Panc1 (cell line): Measurements from ENCODE around the gene AKAP10.

Experiments used
- POLR2AphosphoS5 ChIP-seq: IDR thresholded peaks from 2 replicates; pipeline ENCODE4 v1.6.1; 2012; ENCODE audit warnings: mild to moderate bottlenecking, low read depth, low read length, moderate library complexity
- TCF7L2 ChIP-seq: IDR thresholded peaks from 2 replicates; pipeline ENCODE4 v1.6.1; 2011; ENCODE audit warnings: mild to moderate bottlenecking, low read depth, low read length, inconsistent platforms
- TF ChIP-seq, protein P1 (sequence below): fragments of 450-650 bp; IDR thresholded peaks from 2 replicates; pipeline ENCODE4 v1.5.1; 2017; ENCODE audit warnings: mild to moderate bottlenecking
- TF ChIP-seq, protein P2 (sequence below), 2 experiments: IDR thresholded peaks; 2 replicates each; pipeline ENCODE4 v1.6.1; 2011 to 2012; ENCODE audit warnings: low read depth in 2 of 2, control low read depth in 1 of 2, low read length in 1 of 2, mild to moderate bottlenecking in 1 of 2, moderate library complexity in 1 of 2; ENCODE audit not compliant: insufficient read depth in 1 of 2

DNA sequence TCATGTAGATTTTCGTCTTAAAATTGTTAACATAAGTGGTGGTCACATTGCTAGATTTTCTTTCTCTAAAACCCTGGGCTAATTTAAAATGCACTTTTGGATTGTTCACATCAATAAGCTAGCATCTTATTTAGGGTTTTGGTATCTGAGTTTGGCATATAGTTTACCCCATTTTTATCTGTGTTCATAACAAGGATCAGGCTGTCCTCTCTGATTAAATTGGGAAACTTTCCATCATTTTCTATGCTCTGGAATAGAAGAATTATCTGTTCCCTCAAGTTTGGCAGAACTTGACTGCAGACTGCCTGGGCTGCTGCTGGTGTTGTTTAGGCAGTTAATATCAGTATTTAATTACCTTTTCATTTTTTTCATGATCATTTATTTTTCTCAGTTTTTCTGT, 33.3 kb upstream of the AKAP10 start:
- TF ChIP-seq, protein P1, sequence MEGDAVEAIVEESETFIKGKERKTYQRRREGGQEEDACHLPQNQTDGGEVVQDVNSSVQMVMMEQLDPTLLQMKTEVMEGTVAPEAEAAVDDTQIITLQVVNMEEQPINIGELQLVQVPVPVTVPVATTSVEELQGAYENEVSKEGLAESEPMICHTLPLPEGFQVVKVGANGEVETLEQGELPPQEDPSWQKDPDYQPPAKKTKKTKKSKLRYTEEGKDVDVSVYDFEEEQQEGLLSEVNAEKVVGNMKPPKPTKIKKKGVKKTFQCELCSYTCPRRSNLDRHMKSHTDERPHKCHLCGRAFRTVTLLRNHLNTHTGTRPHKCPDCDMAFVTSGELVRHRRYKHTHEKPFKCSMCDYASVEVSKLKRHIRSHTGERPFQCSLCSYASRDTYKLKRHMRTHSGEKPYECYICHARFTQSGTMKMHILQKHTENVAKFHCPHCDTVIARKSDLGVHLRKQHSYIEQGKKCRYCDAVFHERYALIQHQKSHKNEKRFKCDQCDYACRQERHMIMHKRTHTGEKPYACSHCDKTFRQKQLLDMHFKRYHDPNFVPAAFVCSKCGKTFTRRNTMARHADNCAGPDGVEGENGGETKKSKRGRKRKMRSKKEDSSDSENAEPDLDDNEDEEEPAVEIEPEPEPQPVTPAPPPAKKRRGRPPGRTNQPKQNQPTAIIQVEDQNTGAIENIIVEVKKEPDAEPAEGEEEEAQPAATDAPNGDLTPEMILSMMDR = no peak
- TF ChIP-seq TCF7L2 (no peak), POLR2AphosphoS5 (no peak)
- TF ChIP-seq, protein P2, sequence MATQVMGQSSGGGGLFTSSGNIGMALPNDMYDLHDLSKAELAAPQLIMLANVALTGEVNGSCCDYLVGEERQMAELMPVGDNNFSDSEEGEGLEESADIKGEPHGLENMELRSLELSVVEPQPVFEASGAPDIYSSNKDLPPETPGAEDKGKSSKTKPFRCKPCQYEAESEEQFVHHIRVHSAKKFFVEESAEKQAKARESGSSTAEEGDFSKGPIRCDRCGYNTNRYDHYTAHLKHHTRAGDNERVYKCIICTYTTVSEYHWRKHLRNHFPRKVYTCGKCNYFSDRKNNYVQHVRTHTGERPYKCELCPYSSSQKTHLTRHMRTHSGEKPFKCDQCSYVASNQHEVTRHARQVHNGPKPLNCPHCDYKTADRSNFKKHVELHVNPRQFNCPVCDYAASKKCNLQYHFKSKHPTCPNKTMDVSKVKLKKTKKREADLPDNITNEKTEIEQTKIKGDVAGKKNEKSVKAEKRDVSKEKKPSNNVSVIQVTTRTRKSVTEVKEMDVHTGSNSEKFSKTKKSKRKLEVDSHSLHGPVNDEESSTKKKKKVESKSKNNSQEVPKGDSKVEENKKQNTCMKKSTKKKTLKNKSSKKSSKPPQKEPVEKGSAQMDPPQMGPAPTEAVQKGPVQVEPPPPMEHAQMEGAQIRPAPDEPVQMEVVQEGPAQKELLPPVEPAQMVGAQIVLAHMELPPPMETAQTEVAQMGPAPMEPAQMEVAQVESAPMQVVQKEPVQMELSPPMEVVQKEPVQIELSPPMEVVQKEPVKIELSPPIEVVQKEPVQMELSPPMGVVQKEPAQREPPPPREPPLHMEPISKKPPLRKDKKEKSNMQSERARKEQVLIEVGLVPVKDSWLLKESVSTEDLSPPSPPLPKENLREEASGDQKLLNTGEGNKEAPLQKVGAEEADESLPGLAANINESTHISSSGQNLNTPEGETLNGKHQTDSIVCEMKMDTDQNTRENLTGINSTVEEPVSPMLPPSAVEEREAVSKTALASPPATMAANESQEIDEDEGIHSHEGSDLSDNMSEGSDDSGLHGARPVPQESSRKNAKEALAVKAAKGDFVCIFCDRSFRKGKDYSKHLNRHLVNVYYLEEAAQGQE (IDR thresholded peaks at IDR 0.05; ENCODE audit: insufficient read depth in 1 of 2, low read depth in 2 of 2, low read length in 1 of 2) = no peak
